ENCODE measurements around the gene HEXD.

HEXD gene

GRCh38 chr17:82487910-82488309 lies 69.8 kb downstream of the HEXD start:
- peaks cover 64% of the 10 kb centered on the region for H3K36me3 ChIP-seq (ENCODE audit: insufficient read depth, low read length)
- DNase-seq: no peak
- H4K20me1 ChIP-seq (ENCODE audit: insufficient read depth, low read length): no peaks in the 10 kb centered on the region
- no peak overlapping the region for H3K27ac ChIP-seq (ENCODE audit: low read length)
- H3K4me1 ChIP-seq (ENCODE audit: insufficient read depth, low read length): peaks cover 12% of the 10 kb centered on the region
- H3K9ac ChIP-seq (ENCODE audit: low read depth, low read length): no peak overlapping the region
- no peaks in the 10 kb centered on the region for H3K27me3 ChIP-seq (ENCODE audit: insufficient read depth, low read length, poor library complexity)
- no peaks in the 10 kb centered on the region for H3K9me3 ChIP-seq (ENCODE audit: insufficient read depth, low read length, severe bottlenecking)
- H2AFZ ChIP-seq (ENCODE audit: low read depth, low read length): no peak overlapping the region
- no peak overlapping the region for H3K4me2 ChIP-seq (ENCODE audit: insufficient read depth, low read length)
- H3K79me2 ChIP-seq (ENCODE audit: insufficient read depth, low read length): no peaks in the 10 kb centered on the region
- ATAC-seq (ENCODE audit: insufficient read depth, low read depth): no peak
- no peak overlapping the region for H3K4me3 ChIP-seq (ENCODE audit: low read depth in 1 of 2, low read length in 2 of 2)
- TF ChIP-seq, protein P1, sequence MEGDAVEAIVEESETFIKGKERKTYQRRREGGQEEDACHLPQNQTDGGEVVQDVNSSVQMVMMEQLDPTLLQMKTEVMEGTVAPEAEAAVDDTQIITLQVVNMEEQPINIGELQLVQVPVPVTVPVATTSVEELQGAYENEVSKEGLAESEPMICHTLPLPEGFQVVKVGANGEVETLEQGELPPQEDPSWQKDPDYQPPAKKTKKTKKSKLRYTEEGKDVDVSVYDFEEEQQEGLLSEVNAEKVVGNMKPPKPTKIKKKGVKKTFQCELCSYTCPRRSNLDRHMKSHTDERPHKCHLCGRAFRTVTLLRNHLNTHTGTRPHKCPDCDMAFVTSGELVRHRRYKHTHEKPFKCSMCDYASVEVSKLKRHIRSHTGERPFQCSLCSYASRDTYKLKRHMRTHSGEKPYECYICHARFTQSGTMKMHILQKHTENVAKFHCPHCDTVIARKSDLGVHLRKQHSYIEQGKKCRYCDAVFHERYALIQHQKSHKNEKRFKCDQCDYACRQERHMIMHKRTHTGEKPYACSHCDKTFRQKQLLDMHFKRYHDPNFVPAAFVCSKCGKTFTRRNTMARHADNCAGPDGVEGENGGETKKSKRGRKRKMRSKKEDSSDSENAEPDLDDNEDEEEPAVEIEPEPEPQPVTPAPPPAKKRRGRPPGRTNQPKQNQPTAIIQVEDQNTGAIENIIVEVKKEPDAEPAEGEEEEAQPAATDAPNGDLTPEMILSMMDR (IDR thresholded peaks at IDR 0.05; ENCODE audit: borderline replicate concordance, extremely low read depth, low read length, poor library complexity, severe bottlenecking): no peak
- TF ChIP-seq EZH2 (IDR thresholded peaks at IDR 0.05; ENCODE audit: borderline replicate concordance, low read depth, low read length, severe bottlenecking): no peak

GRCh38 chr17:82489117-82489516 lies 71.0 kb downstream of the HEXD start:
- no peak overlapping the region for H2AFZ ChIP-seq (ENCODE audit: low read depth, low read length)
- no peaks in the 10 kb centered on the region for H4K20me1 ChIP-seq (ENCODE audit: insufficient read depth, low read length)
- DNase-seq (no peak), ATAC-seq (ENCODE audit: insufficient read depth, low read depth) (no peak)
- no peak for TF ChIP-seq EZH2 (IDR thresholded peaks at IDR 0.05; ENCODE audit: borderline replicate concordance, low read depth, low read length, severe bottlenecking)
- TF ChIP-seq, protein P1 (IDR thresholded peaks at IDR 0.05; ENCODE audit: borderline replicate concordance, extremely low read depth, low read length, poor library complexity, severe bottlenecking): no peak
- H3K9me3 ChIP-seq (ENCODE audit: insufficient read depth, low read length, severe bottlenecking): no peaks in the 10 kb centered on the region
- peaks cover 52% of the 10 kb centered on the region for H3K36me3 ChIP-seq (ENCODE audit: insufficient read depth, low read length)
- no peak overlapping the region for H3K4me2 ChIP-seq (ENCODE audit: insufficient read depth, low read length)
- peaks cover 12% of the 10 kb centered on the region for H3K4me1 ChIP-seq (ENCODE audit: insufficient read depth, low read length)
- H3K9ac ChIP-seq (ENCODE audit: low read depth, low read length): no peak overlapping the region
- peak overlapping the region; percentile 10; the same call in 1 of the 2 replicates for H3K27ac ChIP-seq (ENCODE audit: low read length)
- no peak overlapping the region for H3K4me3 ChIP-seq (ENCODE audit: low read depth in 1 of 2, low read length in 2 of 2)
- H3K79me2 ChIP-seq (ENCODE audit: insufficient read depth, low read length): no peaks in the 10 kb centered on the region
- no peaks in the 10 kb centered on the region for H3K27me3 ChIP-seq (ENCODE audit: insufficient read depth, low read length, poor library complexity)

DNA sequence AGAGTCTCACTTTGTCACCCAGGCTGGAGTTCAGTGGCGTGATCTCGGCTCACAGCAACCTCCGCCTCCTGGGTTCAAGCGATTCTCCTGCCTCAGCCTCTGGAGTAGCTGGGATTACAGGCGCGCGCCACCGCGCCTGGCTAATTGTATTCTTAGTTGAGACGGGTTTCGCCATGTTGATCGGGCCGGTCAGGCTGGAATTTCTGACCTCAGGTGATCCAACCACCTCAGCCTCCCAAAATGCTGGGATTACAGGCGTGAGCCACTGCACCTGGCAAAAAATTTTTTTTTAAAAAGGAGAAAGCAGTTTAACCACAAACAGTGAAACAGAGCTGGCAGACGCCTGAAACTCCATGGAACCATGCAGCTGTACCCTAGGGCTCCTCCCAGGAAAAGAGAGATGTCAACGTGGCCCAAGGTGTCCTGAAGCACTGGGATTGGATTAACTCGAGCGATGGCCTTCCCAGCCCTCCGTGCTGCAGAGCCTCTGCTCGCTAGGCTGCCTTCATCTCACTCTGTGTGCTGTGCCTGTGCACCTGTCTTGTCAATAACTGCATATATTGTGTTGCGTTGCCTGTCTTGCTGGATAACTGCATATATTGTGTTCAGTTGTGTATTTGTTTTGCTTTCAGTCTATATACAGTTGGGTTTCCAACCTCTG lies 71.8 kb downstream of the HEXD start:
- H3K4me3 ChIP-seq (ENCODE audit: low read depth in 1 of 2, low read length in 2 of 2): no peak overlapping the region
- peak overlapping the region; percentile 8; the same call in 1 of the 2 replicates for H3K9ac ChIP-seq (ENCODE audit: low read depth, low read length)
- H2AFZ ChIP-seq (ENCODE audit: low read depth, low read length): no peak overlapping the region
- no peaks in the 10 kb centered on the region for H3K27me3 ChIP-seq (ENCODE audit: insufficient read depth, low read length, poor library complexity)
- TF ChIP-seq, protein P1 (IDR thresholded peaks at IDR 0.05; ENCODE audit: borderline replicate concordance, extremely low read depth, low read length, poor library complexity, severe bottlenecking): no peak
- no peak for TF ChIP-seq EZH2 (IDR thresholded peaks at IDR 0.05; ENCODE audit: borderline replicate concordance, low read depth, low read length, severe bottlenecking)
- no peaks in the 10 kb centered on the region for H3K79me2 ChIP-seq (ENCODE audit: insufficient read depth, low read length)
- H3K4me2 ChIP-seq (ENCODE audit: insufficient read depth, low read length): no peak overlapping the region
- no peaks in the 10 kb centered on the region for H3K9me3 ChIP-seq (ENCODE audit: insufficient read depth, low read length, severe bottlenecking)
- H3K4me1 ChIP-seq (ENCODE audit: insufficient read depth, low read length): peaks cover 14% of the 10 kb centered on the region
- DNase-seq (no peak), ATAC-seq (ENCODE audit: insufficient read depth, low read depth) (no peak)
- peaks cover 43% of the 10 kb centered on the region for H3K36me3 ChIP-seq (ENCODE audit: insufficient read depth, low read length)
- peak overlapping the region; percentile 43; the same call in 1 of the 2 replicates for H3K27ac ChIP-seq (ENCODE audit: low read length)
- no peaks in the 10 kb centered on the region for H4K20me1 ChIP-seq (ENCODE audit: insufficient read depth, low read length)

All from DND-41 (cell line).